GM10248 (cell line): ENCODE measurements around the gene TMEM141.

Experiments used
- CTCF ChIA-PET: fragments of 300-600 bp; sonication (Branson Sonifier 250); formaldehyde crosslinking; extraction: SDS; loops from one replicate; lab custom pipeline; 2021; ENCODE audit warnings: antibody characterized with exemption; lab: Yijun Ruan, JAX
- POLR2A ChIA-PET: fragments of 350-650 bp; sonication (Branson Sonifier 250); formaldehyde crosslinking; extraction: SDS; loops from one replicate; lab custom pipeline; 2020; ENCODE audit warnings: antibody characterized with exemption; lab: Yijun Ruan, JAX
- DNase-seq: peaks from one replicate; pipeline ENCODE4 v3.0.0; 2012; ENCODE audit errors: extremely low spot score
- CTCF ChIP-seq: IDR thresholded peaks from 2 replicates; pipeline ENCODE4 v1.5.1; 2012; ENCODE audit warnings: mild to moderate bottlenecking, low read depth; ENCODE audit errors: extremely low read depth, missing control alignments, control extremely low read depth

The TMEM141 gene

GRCh38 chr9:136806631-136807201, 15.6 kb downstream of the TMEM141 start:
- ChIA-PET CTCF (interaction anchor here (0.7 to 3.5 kb wide), 12 partner anchors 9 to 223 kb away, joined by 3 to 26 read pairs (median 5); partner anchors contain the start of genes AJM1 and TMEM141), POLR2A (interaction anchor here (0.9 kb wide), 1 partner anchor 436 kb away, joined by 3 read pairs; no protein-coding TSS in a partner anchor)
- no peak for DNase-seq
- no peak for TF ChIP-seq CTCF

- POLR2A ChIA-PET, result no interaction called here
- DNase-seq, result peak; percentile 97
- TF ChIP-seq CTCF, result no peak
- CTCF ChIA-PET, result interaction anchor here (0.7 to 3.5 kb wide), 10 partner anchors 8 to 222 kb away, joined by 3 to 26 read pairs (median 5); partner anchors contain the start of genes AJM1, FBXW5 and TMEM141
These were observed 16.3 kb downstream of the TMEM141 start, which contains the start of gene RABL6 for GRCh38 chr9:136807281-136808074. Gene RABL6 (plus strand): TSS chr9:136807948. CDS start chr9:136808197, 249 bp downstream.

- POLR2A ChIA-PET, result no interaction called here
- DNase-seq, result no peak
- peak; percentile 15 for TF ChIP-seq CTCF
- CTCF ChIA-PET, result interaction anchor here (0.7 to 3.5 kb wide), 11 partner anchors 11 to 221 kb away, joined by 3 to 26 read pairs (median 4); partner anchors contain the start of genes AJM1 and FBXW5
These were observed 17.1 kb downstream of the TMEM141 start for GRCh38 chr9:136808075-136808805.

GRCh38 chr9:136808806-136809158, 17.6 kb downstream of the TMEM141 start:
- ChIA-PET CTCF (interaction anchor here (0.9 to 3.5 kb wide), 6 partner anchors 10 to 220 kb away, joined by 3 to 26 read pairs (median 3); partner anchors contain the start of gene AJM1), POLR2A (no interaction called here)
- no peak for TF ChIP-seq CTCF
- DNase-seq, result no peak

- DNase-seq, result no peak
- POLR2A ChIA-PET, result no interaction called here
- CTCF ChIA-PET, result interaction anchor here (0.7 to 10.6 kb wide), 5 partner anchors 9 to 55 kb away, joined by 3 to 77 read pairs (median 3); partner anchors contain the start of gene AJM1
- TF ChIP-seq CTCF, result no peak
These were observed 23.7 kb downstream of the TMEM141 start for GRCh38 chr9:136814725-136815421.
